ENCODE results near the gene UMODL1.
A peak's percentile ranks its signal among the peaks of the same experiment; 100 is the strongest.

UMODL1 gene

GRCh38 chr21:42117967-42118780, 47.1 kb downstream of the UMODL1 start:
- DNase-seq: no peak

- DNase-seq: peak; percentile 55
Observed at GRCh38 chr21:42118901-42119300, 47.8 kb downstream of the UMODL1 start.

GRCh38 chr21:42120101-42120902, 49.2 kb downstream of the UMODL1 start:
- peak; percentile 86 for DNase-seq

GRCh38 chr21:42120903-42121535, 49.9 kb downstream of the UMODL1 start:
- no peak for DNase-seq

GRCh38 chr21:42121794-42122193, 50.7 kb downstream of the UMODL1 start:
- DNase-seq: peak; percentile 58

GRCh38 chr21:42122398-42122797, 51.3 kb downstream of the UMODL1 start:
- no peak for DNase-seq

GRCh38 chr21:42122808-42123207, 51.7 kb downstream of the UMODL1 start:
- no peak for DNase-seq

GRCh38 chr21:42123219-42123908, 52.2 kb downstream of the UMODL1 start:
- no peak for DNase-seq

GRCh38 chr21:42124081-42124480, 53.0 kb downstream of the UMODL1 start:
- no peak for DNase-seq

- DNase-seq: no peak
Observed at GRCh38 chr21:42124826-42125570, 53.9 kb downstream of the UMODL1 start.

GRCh38 chr21:42125571-42126544, 54.7 kb downstream of the UMODL1 start:
- DNase-seq: no peak

- no peak for DNase-seq
Observed at GRCh38 chr21:42127164-42128150, 56.3 kb downstream of the UMODL1 start.

- DNase-seq: no peak
Observed at GRCh38 chr21:42129300-42130266, 58.5 kb downstream of the UMODL1 start.

- no peak for DNase-seq
Observed at GRCh38 chr21:42130441-42130840, 59.3 kb downstream of the UMODL1 start.

GRCh38 chr21:42132183-42132582, 61.1 kb downstream of the UMODL1 start:
- DNase-seq: no peak

GRCh38 chr21:42133131-42133530, 62.0 kb downstream of the UMODL1 start:
- no peak for DNase-seq

- peak; percentile 67 for DNase-seq
Observed at GRCh38 chr21:42135386-42136052, 64.4 kb downstream of the UMODL1 start.
